HCT116 (cell line): ENCODE results near the gene MAJIN.

Experiments used
- CBX3 ChIP-seq: IDR thresholded peaks from 2 replicates; pipeline ENCODE4 v1.6.1; 2012; ENCODE audit warnings: low read depth
- CTCF ChIP-seq, 3 experiments: fragments of 200-600 bp in 1 of 3; sonication (generic) in 1 of 3; IDR thresholded peaks in 2 of 3; conservative IDR thresholded peaks in 1 of 3; 2 replicates each; pipeline ENCODE4 v1.5.1; 2012 to 2017; ENCODE audit warnings: low read depth in 2 of 3, low read length in 2 of 3, antibody characterized with exemption in 1 of 3, borderline replicate concordance in 1 of 3, control low read depth in 1 of 3, mild to moderate bottlenecking in 1 of 3, mixed read lengths in 1 of 3, mixed run types in 1 of 3, moderate library complexity in 1 of 3; ENCODE audit not compliant: insufficient read depth in 1 of 3
- EZH2phosphoT487 ChIP-seq: fragments of 200-600 bp; IDR thresholded peaks from 2 replicates; pipeline ENCODE4 v1.6.1; 2018; ENCODE audit warnings: antibody characterized with exemption, borderline replicate concordance
- MAX ChIP-seq: IDR thresholded peaks from 2 replicates; pipeline ENCODE4 v1.6.1; 2012
- POLR2A ChIP-seq: IDR thresholded peaks from 2 replicates; pipeline ENCODE4 v1.7.0; 2011; ENCODE audit warnings: borderline replicate concordance; ENCODE audit not compliant: insufficient read depth, insufficient read length; ENCODE audit errors: extremely low read depth
- POLR2AphosphoS5 ChIP-seq: IDR thresholded peaks from 2 replicates; pipeline ENCODE4 v1.6.1; 2011; ENCODE audit warnings: mild to moderate bottlenecking, low read depth, low read length, moderate library complexity
- SP1 ChIP-seq: IDR thresholded peaks from 2 replicates; pipeline ENCODE4 v1.6.1; 2012; ENCODE audit warnings: low read depth
- SRF ChIP-seq: IDR thresholded peaks from 2 replicates; pipeline ENCODE4 v1.6.1; 2012; ENCODE audit warnings: low read depth
- TCF7L2 ChIP-seq: IDR thresholded peaks from 2 replicates; pipeline ENCODE4 v1.7.0; 2011; ENCODE audit warnings: borderline replicate concordance, inconsistent platforms; ENCODE audit not compliant: insufficient read depth, insufficient read length; ENCODE audit errors: extremely low read depth
- YY1 ChIP-seq: IDR thresholded peaks from 2 replicates; pipeline ENCODE4 v1.6.1; 2011; ENCODE audit warnings: low read length, low read depth, moderate library complexity, mild to moderate bottlenecking; ENCODE audit not compliant: insufficient replicate concordance; ENCODE audit errors: extremely low read depth

- TF ChIP-seq TCF7L2 = no peak
- no peak for TF ChIP-seq EZH2phosphoT487
- no peak for TF ChIP-seq CBX3
- no peak for TF ChIP-seq MAX
- no peak for TF ChIP-seq POLR2AphosphoS5
- no peak for TF ChIP-seq YY1
- TF ChIP-seq CTCF (IDR thresholded peaks at IDR 0.05 in 2 of 3, conservative IDR thresholded peaks at IDR 0.05 in 1 of 3; ENCODE audit: borderline replicate concordance in 1 of 3, insufficient read depth in 1 of 3, low read depth in 2 of 3, low read length in 2 of 3) = no peak
- TF ChIP-seq SP1 = no peak
- TF ChIP-seq POLR2A = no peak
- TF ChIP-seq SRF = no peak
Observed at GRCh38 chr11:64954201-64954600, 17.7 kb downstream of the MAJIN start.
